Gastroesophageal sphincter (tissue), 3 donors: ENCODE results near the gene PTK7.

Experiments
- POLR2A ChIP-seq, 2 donors: fragments of 450-650 bp; IDR thresholded peaks; one replicate each; pipeline ENCODE4 v1.6.1; 2017; ENCODE audit warnings: antibody characterized with exemption in 2 of 2, mild to moderate bottlenecking in 2 of 2, moderate library complexity in 1 of 2
- TF ChIP-seq, protein P1 (sequence below), 4 experiments: fragments of 200-600 bp in 2 of 4; fragments of 450-650 bp in 2 of 4; sonication (generic) in 1 of 4; IDR thresholded peaks; one replicate each; pipeline ENCODE4 v1.5.1; 2017 to 2019; ENCODE audit warnings: antibody characterized with exemption in 4 of 4, mild to moderate bottlenecking in 2 of 4, moderate library complexity in 2 of 4

DNA sequence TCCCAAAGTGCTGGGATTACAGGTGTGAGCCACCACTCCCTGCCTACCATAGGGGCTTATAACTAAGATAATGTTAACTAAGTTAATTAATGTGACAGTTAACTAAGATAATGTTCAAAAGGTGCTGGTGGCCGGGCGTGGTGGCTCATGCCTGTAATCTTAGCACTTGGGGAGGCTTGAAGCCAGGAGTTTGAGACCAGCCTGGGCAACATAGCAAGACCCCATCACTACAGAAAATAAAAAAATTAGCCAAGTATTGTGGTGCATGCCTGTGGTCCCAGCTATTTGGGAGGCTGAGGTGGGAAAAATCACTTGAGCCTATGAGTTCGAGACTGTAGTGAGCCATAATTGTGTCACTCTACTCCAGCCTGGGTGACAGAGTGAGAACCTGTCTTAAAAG is 62.2 kb downstream of the PTK7 start:
- TF ChIP-seq, protein P1, sequence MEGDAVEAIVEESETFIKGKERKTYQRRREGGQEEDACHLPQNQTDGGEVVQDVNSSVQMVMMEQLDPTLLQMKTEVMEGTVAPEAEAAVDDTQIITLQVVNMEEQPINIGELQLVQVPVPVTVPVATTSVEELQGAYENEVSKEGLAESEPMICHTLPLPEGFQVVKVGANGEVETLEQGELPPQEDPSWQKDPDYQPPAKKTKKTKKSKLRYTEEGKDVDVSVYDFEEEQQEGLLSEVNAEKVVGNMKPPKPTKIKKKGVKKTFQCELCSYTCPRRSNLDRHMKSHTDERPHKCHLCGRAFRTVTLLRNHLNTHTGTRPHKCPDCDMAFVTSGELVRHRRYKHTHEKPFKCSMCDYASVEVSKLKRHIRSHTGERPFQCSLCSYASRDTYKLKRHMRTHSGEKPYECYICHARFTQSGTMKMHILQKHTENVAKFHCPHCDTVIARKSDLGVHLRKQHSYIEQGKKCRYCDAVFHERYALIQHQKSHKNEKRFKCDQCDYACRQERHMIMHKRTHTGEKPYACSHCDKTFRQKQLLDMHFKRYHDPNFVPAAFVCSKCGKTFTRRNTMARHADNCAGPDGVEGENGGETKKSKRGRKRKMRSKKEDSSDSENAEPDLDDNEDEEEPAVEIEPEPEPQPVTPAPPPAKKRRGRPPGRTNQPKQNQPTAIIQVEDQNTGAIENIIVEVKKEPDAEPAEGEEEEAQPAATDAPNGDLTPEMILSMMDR (IDR thresholded peaks at IDR 0.05) = no peak
- no peak for TF ChIP-seq POLR2A (IDR thresholded peaks at IDR 0.05)
